DMS53 treated with DMSO at 0.1 percent for 48 hours (cell line): ENCODE results near the gene CUL3.
"Not testable (repeated sequence)": the region's sequence is repeated elsewhere in the genome, so short reads cannot be mapped to it uniquely, and the experiment has no call there.

Experiments used
- DNase-seq: peaks from one replicate; lab custom pipeline; 2025; ENCODE audit not compliant: unreplicated experiment; lab: John Stamatoyannopoulos, UW

The CUL3 gene

GRCh38 chr2:224583033-224583432 is 2.1 kb downstream of the CUL3 start:
- DNase-seq: not testable (repeated sequence)

DNA sequence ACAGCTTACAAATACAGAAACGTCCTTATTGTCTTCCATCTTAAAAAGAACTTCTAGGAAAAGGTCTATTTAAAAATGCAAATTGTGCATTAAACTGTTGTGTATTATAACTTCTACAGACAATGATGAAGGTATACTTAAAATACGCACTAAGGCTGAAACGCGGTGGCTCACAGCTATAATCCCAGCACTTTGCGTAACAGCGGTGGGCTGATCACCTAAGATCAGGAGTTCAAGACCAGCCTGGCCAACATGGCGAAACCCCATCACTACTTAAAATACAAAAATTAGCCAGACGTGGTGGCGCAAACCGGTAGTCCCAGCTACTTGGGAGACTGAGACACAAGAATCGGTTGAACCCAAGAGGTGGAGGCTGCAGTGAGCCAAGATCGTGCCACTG is 4.9 kb downstream of the CUL3 start:
- no peak for DNase-seq

GRCh38 chr2:224579411-224579810 is 5.8 kb downstream of the CUL3 start:
- DNase-seq: no peak

DNA sequence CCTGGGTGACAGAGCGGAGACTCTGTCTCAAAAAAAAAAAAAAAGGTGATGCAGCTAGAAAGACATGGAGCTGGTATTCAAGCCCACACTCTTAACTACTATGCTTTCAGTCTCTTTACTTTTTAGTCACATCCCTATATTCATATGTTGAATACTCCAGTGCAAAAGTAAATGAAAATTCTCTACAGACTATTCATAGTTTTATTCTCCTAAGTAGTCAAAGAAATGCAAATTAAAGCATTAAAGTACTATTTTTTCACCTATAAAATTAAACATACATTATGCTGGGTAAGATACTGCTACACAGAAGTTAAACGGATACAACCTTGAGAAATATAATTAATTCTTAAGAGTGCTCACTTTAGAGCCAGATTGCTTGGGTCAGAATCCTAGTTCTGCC is 7.6 kb downstream of the CUL3 start:
- DNase-seq: no peak

- no peak for DNase-seq
Observed at GRCh38 chr2:224576088-224576715, 9.0 kb downstream of the CUL3 start.

DNA sequence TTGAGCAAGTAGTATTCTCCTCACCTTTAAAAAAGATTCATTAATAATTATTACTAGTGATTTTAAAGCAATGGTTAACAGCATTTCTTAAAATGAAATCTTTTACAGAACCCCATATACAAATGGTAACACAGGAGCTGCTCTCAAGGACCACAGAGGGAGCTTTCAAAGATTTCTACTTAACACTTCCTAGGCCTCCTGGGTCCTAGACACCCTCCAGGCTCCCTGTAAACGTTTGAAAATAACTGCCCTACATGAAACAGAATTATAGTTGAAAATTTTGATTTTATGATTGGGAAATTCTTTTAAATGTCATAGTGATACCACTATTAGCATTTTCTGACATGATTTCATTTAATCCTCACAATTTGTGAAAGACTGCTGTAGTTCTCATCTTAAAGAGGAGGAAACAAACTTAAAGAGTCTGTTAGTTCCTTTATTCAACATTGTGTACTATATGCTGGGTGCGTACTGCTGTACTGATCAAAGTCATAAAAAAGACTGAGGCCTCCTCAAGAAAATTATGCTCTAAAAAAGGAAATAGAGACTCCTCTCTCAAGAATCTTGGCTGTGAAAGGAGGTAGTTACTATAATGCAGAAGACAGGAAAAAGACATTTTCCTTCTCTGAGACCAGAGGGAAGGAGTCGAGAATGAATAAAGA is 10.6 kb downstream of the CUL3 start:
- DNase-seq: no peak

DNA sequence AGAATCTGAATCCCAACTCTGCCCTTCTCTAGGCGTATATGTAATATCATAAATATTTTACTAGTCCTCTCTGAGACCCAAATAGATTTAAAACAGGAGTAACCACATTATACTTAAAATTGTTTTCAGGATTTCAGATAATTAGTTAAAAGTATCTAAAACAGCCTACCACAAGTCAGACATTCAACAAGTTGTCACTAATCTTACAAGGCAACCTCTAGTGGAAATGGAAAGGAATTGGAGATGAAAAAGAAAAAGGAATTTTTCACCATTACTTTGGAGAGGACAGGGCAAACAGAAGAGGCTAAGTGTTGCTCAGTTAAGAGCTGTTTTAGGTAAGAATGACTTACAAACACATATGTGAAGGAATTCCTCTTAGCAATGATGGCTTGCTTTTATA is 11.4 kb downstream of the CUL3 start:
- DNase-seq: no peak

DNA sequence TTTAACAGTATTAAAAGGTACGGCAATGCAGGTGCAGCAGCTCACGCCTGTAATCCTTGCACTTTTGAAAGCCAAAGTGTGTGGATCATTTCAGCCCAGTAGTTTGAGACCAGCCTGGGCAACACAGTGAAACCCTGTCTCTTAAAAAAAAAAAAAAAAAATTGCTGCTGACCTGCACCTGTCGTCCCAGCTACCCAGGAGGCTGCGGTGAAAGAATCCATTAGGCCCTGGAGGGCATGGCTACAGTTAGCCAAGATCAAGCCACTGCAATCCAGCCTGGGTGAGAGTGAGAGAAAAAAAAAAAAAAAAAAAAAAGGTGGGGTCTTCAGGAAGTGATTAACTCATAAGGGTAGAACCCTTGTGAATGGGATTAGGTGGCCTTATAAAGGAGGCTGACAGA is 12.8 kb downstream of the CUL3 start:
- no peak for DNase-seq

DNA sequence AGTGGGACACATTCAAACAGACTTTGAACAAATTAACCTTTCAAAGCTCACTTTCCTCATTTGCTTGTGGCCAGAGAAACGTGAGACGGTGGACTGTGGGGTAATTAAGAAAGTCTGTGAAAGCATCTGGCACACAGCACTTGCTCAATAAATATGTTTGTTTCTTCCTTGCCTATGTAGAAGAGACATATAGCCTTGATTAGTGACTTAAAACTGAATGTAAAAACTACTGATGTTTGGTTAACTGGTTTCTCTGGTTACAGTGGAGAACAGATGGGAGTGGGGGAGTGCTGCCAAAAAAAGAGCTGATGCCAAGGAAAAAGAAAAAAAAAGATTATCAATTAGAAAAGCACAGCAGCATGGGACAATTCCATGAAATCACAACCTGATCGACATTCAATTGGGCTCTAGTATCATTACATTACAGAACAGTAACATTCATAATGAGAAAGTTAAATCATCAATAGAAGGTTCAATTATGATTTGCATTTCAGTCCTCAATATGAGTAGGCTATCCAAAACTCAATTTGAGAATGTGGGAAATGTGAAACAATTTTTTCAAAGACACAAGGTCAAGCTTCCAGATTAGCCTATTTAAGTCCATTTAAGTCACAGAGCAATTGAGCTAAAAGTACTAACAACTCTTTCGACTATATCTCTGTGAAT is 14.7 kb downstream of the CUL3 start:
- no peak for DNase-seq

GRCh38 chr2:224569654-224570053 is 15.5 kb downstream of the CUL3 start:
- DNase-seq: no peak

GRCh38 chr2:224565452-224566035 is 19.6 kb downstream of the CUL3 start:
- no peak for DNase-seq

- DNase-seq: no peak
Observed at GRCh38 chr2:224563537-224563936, 21.6 kb downstream of the CUL3 start.

GRCh38 chr2:224562831-224563230 is 22.3 kb downstream of the CUL3 start:
- no peak for DNase-seq

DNA sequence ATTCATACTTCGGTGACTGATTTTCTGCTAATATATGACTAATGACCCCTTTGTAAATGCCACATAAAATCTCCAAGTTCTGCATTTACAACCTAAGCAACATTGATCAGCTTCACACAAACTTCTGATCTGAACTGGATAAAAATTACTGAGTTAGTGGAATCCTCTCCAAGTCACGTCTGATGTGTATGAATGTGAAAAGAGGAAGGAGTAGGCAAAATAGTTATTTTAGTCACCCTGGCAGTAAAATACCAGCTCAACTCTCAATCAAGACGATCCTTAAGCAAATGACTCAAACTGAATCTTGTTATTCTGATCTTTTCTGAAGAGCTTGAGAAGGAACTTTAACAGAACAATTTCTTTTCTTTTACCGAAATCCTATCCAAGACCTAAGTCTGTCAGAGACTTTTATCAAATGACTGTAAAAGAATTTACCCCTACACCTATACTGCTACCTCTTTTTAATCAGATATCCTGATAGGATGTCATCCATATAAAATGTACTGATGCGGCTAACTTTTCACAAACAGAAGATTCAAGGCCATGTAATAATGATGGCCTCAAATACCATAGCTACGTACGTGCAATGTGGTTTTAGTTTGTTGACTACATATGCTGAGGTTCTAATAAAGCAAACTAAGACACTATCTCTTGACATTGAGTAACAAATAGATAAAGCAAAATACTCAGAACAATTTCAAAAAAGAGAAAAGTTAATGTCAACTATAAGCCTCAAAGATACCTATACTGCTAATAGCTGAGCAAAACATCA is 23.7 kb downstream of the CUL3 start:
- DNase-seq: no peak

DNA sequence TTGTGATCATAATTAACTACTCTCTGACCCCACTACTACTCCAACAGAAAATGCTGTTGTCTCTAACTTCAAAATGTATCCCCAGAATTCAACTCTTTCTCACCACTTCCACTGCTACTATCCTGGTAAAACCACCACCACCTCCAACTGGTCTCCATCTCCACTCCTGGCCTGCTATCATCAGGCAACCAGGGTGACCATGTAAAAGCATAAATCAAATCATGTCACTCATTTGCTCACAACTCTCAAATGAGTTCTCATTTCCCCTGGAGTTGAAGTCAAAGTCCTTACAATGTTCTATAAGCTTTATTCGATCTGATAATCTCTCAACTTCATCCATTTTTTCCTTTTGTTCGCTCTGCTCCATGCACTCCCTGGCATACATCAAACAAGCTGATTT is 24.6 kb downstream of the CUL3 start:
- no peak for DNase-seq

DNA sequence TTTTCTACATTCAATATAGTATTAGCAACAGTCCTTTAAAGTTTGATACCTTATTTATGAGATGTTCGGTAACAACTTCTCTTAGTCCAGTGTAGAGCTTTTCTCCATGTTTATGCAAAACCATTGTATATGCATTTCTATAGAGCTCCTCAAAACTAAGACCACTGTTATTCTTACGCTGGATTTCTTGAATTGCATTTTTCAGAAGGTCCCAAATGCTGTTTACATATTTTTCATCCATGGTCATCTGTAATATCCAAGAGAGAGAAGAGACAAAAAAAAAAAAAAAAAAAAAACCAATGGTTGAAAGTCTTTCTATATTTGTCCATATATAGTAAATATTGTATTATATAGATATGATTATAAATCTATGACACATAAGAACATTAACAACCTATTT is 27.6 kb downstream of the CUL3 start:
- DNase-seq: no peak

- no peak for DNase-seq
Observed at GRCh38 chr2:224556381-224556780, 28.8 kb downstream of the CUL3 start.

GRCh38 chr2:224555823-224556366 is 29.3 kb downstream of the CUL3 start:
- no peak for DNase-seq

- DNase-seq: no peak
Observed at GRCh38 chr2:224552771-224553170, 32.4 kb downstream of the CUL3 start.

GRCh38 chr2:224551693-224552092 is 33.5 kb downstream of the CUL3 start:
- no peak for DNase-seq

- no peak for DNase-seq
Observed at GRCh38 chr2:224546926-224547325, 38.2 kb downstream of the CUL3 start.
